Sigmoid colon (tissue), 7 donors: ENCODE data around the gene AKAP10. TPM values are rescaled to one million over a fixed set of nuclear protein-coding genes. Genes with fewer than 3 reads are reported as not detected.

Experiments used
- DNase-seq: peaks from one replicate; pipeline ENCODE4 v3.0.0-alpha.2; 2019
- H3K27ac ChIP-seq, 4 donors: fragments of 200-600 bp; sonication (generic); one replicate each; pipeline ENCODE4 v1.5.1; 2016 to 2019; ENCODE audit warnings: mild to moderate bottlenecking in 1 of 4
- H3K27me3 ChIP-seq, 3 donors: fragments of 200-600 bp; sonication (generic); one replicate each; pipeline ENCODE4 v1.5.1; 2019; ENCODE audit warnings: mild to moderate bottlenecking in 1 of 3
- H3K36me3 ChIP-seq, 4 donors: fragments of 200-600 bp; sonication (generic); one replicate each; pipeline ENCODE4 v1.5.1; 2016 to 2019
- H3K4me1 ChIP-seq, 4 donors: fragments of 200-600 bp; sonication (generic); one replicate each; pipeline ENCODE4 v1.5.1; 2017 to 2019
- H3K4me3 ChIP-seq, 4 donors: fragments of 200-600 bp; sonication (generic); one replicate each; pipeline ENCODE4 v1.5.1; 2017 to 2019; ENCODE audit warnings: mild to moderate bottlenecking in 2 of 4, moderate library complexity in 1 of 4
- H3K9me3 ChIP-seq, 4 donors: fragments of 200-600 bp in 3 of 4; sonication (generic) in 3 of 4; one replicate each; pipeline versions ENCODE4 v1.5.1 to v1.6.1; 2013 to 2019
- EP300 ChIP-seq, 4 donors: sonication (generic); formaldehyde crosslinking; IDR thresholded peaks; one replicate each; pipeline ENCODE4 v1.6.1; 2017; ENCODE audit warnings: antibody characterized with exemption in 4 of 4
- POLR2A ChIP-seq, 2 donors: fragments of 450-650 bp; IDR thresholded peaks; one replicate each; pipeline ENCODE4 v1.6.1; 2016; ENCODE audit warnings: antibody characterized with exemption in 2 of 2, mild to moderate bottlenecking in 2 of 2, moderate library complexity in 2 of 2
- POLR2AphosphoS5 ChIP-seq, 4 donors: sonication (generic); formaldehyde crosslinking; IDR thresholded peaks; one replicate each; pipeline ENCODE4 v1.6.1; 2017; ENCODE audit warnings: antibody characterized with exemption in 4 of 4
- WGBS, 2 donors: extraction: QIAGEN DNeasy Blood & Tissue Kit; methylation state at CpG; one replicate each; pipeline ENCODE4 v1.1.7; 2013; 5-methylcytosine and 5-hydroxymethylcytosine counted together
- intact Hi-C: fragments of 100-400 bp; cut with DNase I; formaldehyde crosslinking; loops from one replicate; pipeline ENCODE4 v1.15.1; 2023
- polyA plus RNA-seq, 3 donors: library from polyadenylated mRNA; stranded (reverse); fragments of 200-250 nt; gene quantifications; one replicate each; pipeline ENCODE4 v1.2.3, GENCODE V29; 2013
- total RNA-seq, 4 donors: library from RNA; depleted of rRNA; stranded (reverse); fragments of >200 nt; gene quantifications; one replicate each; pipeline ENCODE4 v1.1.0, GENCODE V29; 2016
- TF ChIP-seq, protein P1 (sequence below), 4 experiments: fragments of 450-650 bp in 3 of 4; fragments of 200-600 bp in 1 of 4; IDR thresholded peaks; one replicate each; pipeline ENCODE4 v1.5.1; 2016 to 2019; ENCODE audit warnings: antibody characterized with exemption in 4 of 4, mild to moderate bottlenecking in 3 of 4, moderate library complexity in 2 of 4
- donor health status: healthy with polysubstance abuse.
- donor health status: Bipolar disorder and iron deficiency.
- donor health status: healthy.

The AKAP10 gene
- total and polyA plus RNA-seq, 7 donors = 9.5 to 37.5 (median 24.0) TPM

DNA sequence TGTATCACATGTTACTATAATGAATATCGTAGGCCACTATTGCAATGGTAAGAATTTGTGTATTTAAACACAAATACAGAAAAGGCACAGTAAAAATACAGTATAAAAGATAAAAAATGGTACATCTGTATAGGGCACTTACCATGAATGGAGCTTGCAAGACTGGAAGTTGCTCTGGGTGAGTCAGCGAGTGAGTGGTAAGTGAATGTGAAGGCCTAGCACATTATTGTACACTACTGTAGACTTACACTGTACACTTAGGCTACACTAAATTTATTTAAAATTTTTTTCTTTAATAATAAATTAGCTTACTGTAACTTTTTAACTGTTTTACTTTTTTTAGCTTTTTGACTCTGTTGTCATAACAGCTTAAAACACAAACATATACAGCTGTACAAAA is 42.5 kb downstream of the AKAP10 start:
- H3K4me1 ChIP-seq = peaks cover 0 to 11% (median 5%) of the 10 kb centered on the region in 4 donors
- no peak for DNase-seq
- TF ChIP-seq POLR2A (IDR thresholded peaks at IDR 0.05) (no peak), POLR2AphosphoS5 (IDR thresholded peaks at IDR 0.05) (no peak), EP300 (IDR thresholded peaks at IDR 0.05) (no peak)
- TF ChIP-seq, protein P1, sequence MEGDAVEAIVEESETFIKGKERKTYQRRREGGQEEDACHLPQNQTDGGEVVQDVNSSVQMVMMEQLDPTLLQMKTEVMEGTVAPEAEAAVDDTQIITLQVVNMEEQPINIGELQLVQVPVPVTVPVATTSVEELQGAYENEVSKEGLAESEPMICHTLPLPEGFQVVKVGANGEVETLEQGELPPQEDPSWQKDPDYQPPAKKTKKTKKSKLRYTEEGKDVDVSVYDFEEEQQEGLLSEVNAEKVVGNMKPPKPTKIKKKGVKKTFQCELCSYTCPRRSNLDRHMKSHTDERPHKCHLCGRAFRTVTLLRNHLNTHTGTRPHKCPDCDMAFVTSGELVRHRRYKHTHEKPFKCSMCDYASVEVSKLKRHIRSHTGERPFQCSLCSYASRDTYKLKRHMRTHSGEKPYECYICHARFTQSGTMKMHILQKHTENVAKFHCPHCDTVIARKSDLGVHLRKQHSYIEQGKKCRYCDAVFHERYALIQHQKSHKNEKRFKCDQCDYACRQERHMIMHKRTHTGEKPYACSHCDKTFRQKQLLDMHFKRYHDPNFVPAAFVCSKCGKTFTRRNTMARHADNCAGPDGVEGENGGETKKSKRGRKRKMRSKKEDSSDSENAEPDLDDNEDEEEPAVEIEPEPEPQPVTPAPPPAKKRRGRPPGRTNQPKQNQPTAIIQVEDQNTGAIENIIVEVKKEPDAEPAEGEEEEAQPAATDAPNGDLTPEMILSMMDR (IDR thresholded peaks at IDR 0.05) = no peak
- H3K27me3 ChIP-seq = no peaks in the 10 kb centered on the region
- no peak overlapping the region for H3K4me3 ChIP-seq
- WGBS, 2 donors = 97 to 99% methylated on average over 2 of the region's 2 CpGs
- no peaks in the 10 kb centered on the region for H3K9me3 ChIP-seq
- H3K36me3 ChIP-seq = peaks cover 10 to 98% (median 44%) of the 10 kb centered on the region in 4 donors
- intact Hi-C loops = no loop called here
- no peak overlapping the region for H3K27ac ChIP-seq

DNA sequence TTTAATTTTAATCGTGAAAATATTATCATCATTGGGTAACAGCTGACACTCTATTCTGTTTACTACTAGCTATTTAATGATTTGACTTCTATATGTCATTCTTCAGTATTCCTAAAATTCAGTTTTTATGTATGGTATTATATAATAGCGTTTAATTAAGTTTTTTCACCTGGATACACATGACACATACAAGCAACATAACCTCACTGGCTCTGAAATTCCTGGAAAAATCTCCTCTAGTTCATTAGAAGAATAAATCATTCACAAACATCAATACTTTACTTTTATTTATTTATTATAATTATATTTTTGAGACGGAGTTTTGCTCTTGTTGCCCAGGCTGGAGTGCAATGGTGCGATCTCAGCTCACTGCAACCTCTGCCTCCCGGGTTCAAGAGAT is 44.0 kb downstream of the AKAP10 start:
- TF ChIP-seq POLR2AphosphoS5 (IDR thresholded peaks at IDR 0.05) (no peak), POLR2A (IDR thresholded peaks at IDR 0.05) (no peak), EP300 (IDR thresholded peaks at IDR 0.05) (no peak)
- TF ChIP-seq, protein P1 (IDR thresholded peaks at IDR 0.05) = no peak
- DNase-seq = no peak
- peaks cover 10 to 99% (median 42%) of the 10 kb centered on the region in 4 donors for H3K36me3 ChIP-seq

DNA sequence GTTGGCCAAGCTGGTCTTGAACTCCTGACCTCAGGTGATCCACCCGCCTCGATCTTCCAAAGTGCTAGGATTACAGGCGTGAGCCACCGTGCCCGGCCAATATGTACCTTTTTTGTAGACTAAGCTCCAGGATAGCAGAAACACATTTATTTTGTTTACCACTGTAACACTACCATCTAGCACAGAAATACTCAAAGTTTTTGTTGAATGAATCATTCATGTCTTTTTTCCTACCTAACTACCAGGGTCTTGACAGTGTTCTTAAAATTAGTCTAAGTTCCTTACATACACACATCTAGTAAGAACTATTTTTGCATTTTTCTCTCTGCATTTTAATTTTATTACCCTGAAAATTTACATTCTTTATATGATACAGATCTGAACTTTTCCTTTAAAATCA is 44.4 kb downstream of the AKAP10 start:
- intact Hi-C loops = no loop called here
- WGBS, 2 donors = 94 to 99% methylated on average over 5 of the region's 5 CpGs
- DNase-seq = no peak
- Histone ChIP-seq H3K27ac (no peak overlapping the region), H3K9me3 (no peaks in the 10 kb centered on the region), H3K36me3 (peaks cover 10 to 99% (median 43%) of the 10 kb centered on the region in 4 donors), H3K27me3 (no peaks in the 10 kb centered on the region), H3K4me3 (no peak overlapping the region), H3K4me1 (peaks cover 0 to 11% (median 5%) of the 10 kb centered on the region in 4 donors)
- TF ChIP-seq EP300 (IDR thresholded peaks at IDR 0.05) (no peak), POLR2A (IDR thresholded peaks at IDR 0.05) (no peak), POLR2AphosphoS5 (IDR thresholded peaks at IDR 0.05) (no peak)

More for the DNA sequence above, 44.0 kb downstream of the AKAP10 start:
- 96 to 97% methylated on average over 5 of the region's 5 CpGs for WGBS, 2 donors
- intact Hi-C loops = no loop called here
- no peak overlapping the region for H3K4me3 ChIP-seq
- no peak overlapping the region for H3K27ac ChIP-seq
- H3K27me3 ChIP-seq = no peaks in the 10 kb centered on the region
- H3K4me1 ChIP-seq = peaks cover 0 to 11% (median 5%) of the 10 kb centered on the region in 4 donors
- no peaks in the 10 kb centered on the region for H3K9me3 ChIP-seq

DNA sequence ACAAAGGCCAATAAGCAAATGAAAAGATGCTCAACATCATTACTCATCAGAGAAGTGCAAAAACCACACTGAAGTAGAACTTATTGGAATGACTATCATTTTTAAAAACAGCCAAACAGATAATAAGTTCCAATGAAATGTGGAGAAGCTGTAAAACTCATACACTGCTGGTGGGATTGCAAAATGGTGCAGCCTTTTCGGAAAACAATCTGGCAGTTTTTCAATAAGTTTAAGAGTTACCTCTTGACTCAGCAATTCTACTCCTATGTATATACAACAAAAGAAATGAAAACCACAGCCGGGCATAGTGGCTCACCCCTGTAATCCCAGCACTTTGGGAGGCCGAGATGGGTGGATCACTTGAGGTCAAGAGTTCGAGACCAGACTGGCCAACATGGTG is 49.3 kb downstream of the AKAP10 start:
- 86 to 88% methylated on average over 4 of the region's 4 CpGs for WGBS, 2 donors
- no peaks in the 10 kb centered on the region for H3K4me1 ChIP-seq
- no peaks in the 10 kb centered on the region for H3K9me3 ChIP-seq
- H3K36me3 ChIP-seq = peaks cover 5 to 100% (median 39%) of the 10 kb centered on the region in 4 donors
- H3K4me3 ChIP-seq = no peak overlapping the region
- no peak for DNase-seq
- intact Hi-C loops = no loop called here
- H3K27ac ChIP-seq = no peak overlapping the region
- no peak for TF ChIP-seq POLR2AphosphoS5 (IDR thresholded peaks at IDR 0.05)
- TF ChIP-seq, protein P1 (IDR thresholded peaks at IDR 0.05) = no peak
- no peak for TF ChIP-seq EP300 (IDR thresholded peaks at IDR 0.05)
- TF ChIP-seq POLR2A (IDR thresholded peaks at IDR 0.05) = no peak
- H3K27me3 ChIP-seq = no peaks in the 10 kb centered on the region

DNA sequence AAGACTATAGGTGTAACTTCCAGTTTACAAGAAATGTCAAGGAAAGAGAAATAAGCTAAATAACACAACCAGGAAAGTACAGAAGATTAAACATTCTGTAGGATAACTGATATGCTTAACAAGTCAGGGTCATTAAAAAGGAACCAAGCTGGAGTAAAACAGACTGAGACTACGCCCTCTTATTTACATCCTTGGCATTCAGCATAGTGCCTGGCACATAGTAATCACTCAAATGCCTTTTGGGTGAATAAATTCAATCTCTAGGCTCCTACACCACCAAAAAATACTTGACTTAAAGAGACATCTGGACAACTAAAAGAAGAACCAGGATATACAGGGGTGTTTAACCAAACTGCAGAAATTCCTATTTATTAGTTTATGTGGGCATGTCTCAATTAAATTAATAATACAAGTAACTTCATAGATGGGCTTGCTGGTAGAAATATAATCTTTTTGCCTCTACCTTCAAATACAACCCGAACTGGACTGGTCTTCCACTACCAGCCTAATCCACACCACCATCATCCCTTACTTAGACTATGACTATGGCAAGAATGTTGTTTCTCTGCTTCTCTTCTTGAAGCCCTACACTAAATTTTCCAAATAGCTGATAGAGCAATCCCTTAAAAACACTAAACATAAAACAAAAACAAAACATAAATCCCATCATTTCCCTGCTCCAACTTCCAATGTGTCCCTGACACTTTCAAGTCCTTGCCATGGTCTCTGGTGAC is 62.2 kb downstream of the AKAP10 start:
- H3K36me3 ChIP-seq = peaks cover 8 to 87% (median 28%) of the 10 kb centered on the region in 4 donors
- intact Hi-C loops = no loop called here

More for the DNA sequence above, 62.2 kb downstream of the AKAP10 start:
- H3K27ac ChIP-seq = no peak overlapping the region
- TF ChIP-seq POLR2A (IDR thresholded peaks at IDR 0.05) (no peak), EP300 (IDR thresholded peaks at IDR 0.05) (no peak)
- H3K9me3 ChIP-seq = no peaks in the 10 kb centered on the region
- no peaks in the 10 kb centered on the region for H3K4me1 ChIP-seq
- no peaks in the 10 kb centered on the region for H3K27me3 ChIP-seq
- DNase-seq = no peak
- WGBS, 2 donors = 78 to 94% methylated on average over 2 of the region's 2 CpGs
- H3K4me3 ChIP-seq = no peak overlapping the region
